ENCODE results near the gene CCDC110. TPM values are rescaled to one million over a fixed set of nuclear protein-coding genes. Genes with fewer than 3 reads are reported as not detected.

The CCDC110 gene
- total RNA-seq, 4 donors from 2014 or later: 2.9 to 6.3 (median 4.4) TPM

GRCh38 chr4:185463541-185463940 lies 8.0 kb downstream of the CCDC110 start:
- 95% methylated on average over 6 of the region's 6 CpGs for WGBS

GRCh38 chr4:185461565-185461964 lies 10.0 kb downstream of the CCDC110 start:
- no peak overlapping the region for H3K4me3 ChIP-seq
- H3K9me3 ChIP-seq: no peaks in the 10 kb centered on the region
- WGBS: 97% methylated on average over 8 of the region's 8 CpGs
- no peaks in the 10 kb centered on the region for H3K4me1 ChIP-seq
- TF ChIP-seq CTCF (IDR thresholded peaks at IDR 0.05): no peak
- no peak for TF ChIP-seq EP300 (IDR thresholded peaks at IDR 0.05)
- no peak for TF ChIP-seq POLR2AphosphoS5 (IDR thresholded peaks at IDR 0.05)
- no peak for TF ChIP-seq POLR2A (IDR thresholded peaks at IDR 0.05; ENCODE audit: low read depth)
- no peaks in the 10 kb centered on the region for H3K36me3 ChIP-seq
- no peaks in the 10 kb centered on the region for H3K27me3 ChIP-seq
- DNase-seq (ENCODE audit: extremely low spot score): no peak
- intact Hi-C loops (cut with DNase I): no loop called here
- H3K27ac ChIP-seq (replicated peaks in 1 of 4): no peak overlapping the region

More at GRCh38 chr4:185463541-185463940, 8.0 kb downstream of the CCDC110 start:
- intact Hi-C loops (cut with DNase I): no loop called here
- H3K4me3 ChIP-seq: no peak overlapping the region
- TF ChIP-seq POLR2A (IDR thresholded peaks at IDR 0.05; ENCODE audit: low read depth) (no peak), EP300 (IDR thresholded peaks at IDR 0.05) (no peak), POLR2AphosphoS5 (IDR thresholded peaks at IDR 0.05) (no peak), CTCF (IDR thresholded peaks at IDR 0.05) (no peak)
- no peaks in the 10 kb centered on the region for H3K27me3 ChIP-seq
- H3K36me3 ChIP-seq: no peaks in the 10 kb centered on the region
- no peaks in the 10 kb centered on the region for H3K9me3 ChIP-seq
- H3K4me1 ChIP-seq: no peaks in the 10 kb centered on the region
- DNase-seq (ENCODE audit: extremely low spot score): no peak
- no peak overlapping the region for H3K27ac ChIP-seq (replicated peaks in 1 of 4)

GRCh38 chr4:185457136-185457535 lies 14.4 kb downstream of the CCDC110 start:
- no peaks in the 10 kb centered on the region for H3K4me1 ChIP-seq
- H3K27ac ChIP-seq (replicated peaks in 1 of 4): no peak overlapping the region
- H3K36me3 ChIP-seq: no peaks in the 10 kb centered on the region
- no peaks in the 10 kb centered on the region for H3K27me3 ChIP-seq
- 52% methylated on average over 3 of the region's 3 CpGs for WGBS
- H3K9me3 ChIP-seq: no peaks in the 10 kb centered on the region
- intact Hi-C loops (cut with DNase I): no loop called here
- no peak for TF ChIP-seq POLR2AphosphoS5 (IDR thresholded peaks at IDR 0.05)
- no peak for TF ChIP-seq CTCF (IDR thresholded peaks at IDR 0.05)
- TF ChIP-seq EP300 (IDR thresholded peaks at IDR 0.05): no peak
- TF ChIP-seq POLR2A (IDR thresholded peaks at IDR 0.05; ENCODE audit: low read depth): no peak
- no peak for DNase-seq (ENCODE audit: extremely low spot score)
- H3K4me3 ChIP-seq: no peak overlapping the region

- TF ChIP-seq EP300 (IDR thresholded peaks at IDR 0.05) (no peak), CTCF (IDR thresholded peaks at IDR 0.05) (no peak), POLR2AphosphoS5 (IDR thresholded peaks at IDR 0.05) (no peak), POLR2A (IDR thresholded peaks at IDR 0.05; ENCODE audit: low read depth) (no peak)
- WGBS: 74% methylated on average over 2 of the region's 2 CpGs
- intact Hi-C loops (cut with DNase I): no loop called here
These were observed 15.4 kb downstream of the CCDC110 start for GRCh38 chr4:185456131-185456530.

GRCh38 chr4:185445209-185445608 lies 26.3 kb downstream of the CCDC110 start:
- TF ChIP-seq POLR2AphosphoS5 (IDR thresholded peaks at IDR 0.05) (no peak), POLR2A (IDR thresholded peaks at IDR 0.05; ENCODE audit: low read depth) (no peak), CTCF (IDR thresholded peaks at IDR 0.05) (no peak), EP300 (IDR thresholded peaks at IDR 0.05) (no peak)
- WGBS: 97% methylated on average over 2 of the region's 2 CpGs
- no peak for DNase-seq (ENCODE audit: extremely low spot score)
- no peak overlapping the region for H3K27ac ChIP-seq (replicated peaks in 1 of 4)
- H3K9me3 ChIP-seq: no peaks in the 10 kb centered on the region
- H3K4me1 ChIP-seq: no peaks in the 10 kb centered on the region
- no peaks in the 10 kb centered on the region for H3K36me3 ChIP-seq
- no peak overlapping the region for H3K4me3 ChIP-seq
- no peaks in the 10 kb centered on the region for H3K27me3 ChIP-seq
- intact Hi-C loops (cut with DNase I): no loop called here

More at GRCh38 chr4:185456131-185456530, 15.4 kb downstream of the CCDC110 start:
- Histone ChIP-seq H3K27me3 (no peaks in the 10 kb centered on the region), H3K4me1 (no peaks in the 10 kb centered on the region), H3K9me3 (no peaks in the 10 kb centered on the region), H3K4me3 (no peak overlapping the region), H3K27ac (replicated peaks in 1 of 4) (no peak overlapping the region), H3K36me3 (no peaks in the 10 kb centered on the region)
- DNase-seq (ENCODE audit: extremely low spot score): no peak

All from esophagus muscularis mucosa (tissue), 4 donors.